Panc1 (cell line): ENCODE data around the gene SLC26A3.

Source experiments
- POLR2AphosphoS5 ChIP-seq: IDR thresholded peaks from 2 replicates; pipeline ENCODE4 v1.6.1; 2012; ENCODE audit warnings: mild to moderate bottlenecking, low read depth, low read length, moderate library complexity
- SIN3A ChIP-seq: IDR thresholded peaks from 2 replicates; pipeline ENCODE4 v1.6.1; 2012; ENCODE audit warnings: low read depth, mild to moderate bottlenecking, low read length, moderate library complexity, borderline replicate concordance; ENCODE audit not compliant: insufficient read depth
- TCF7L2 ChIP-seq: IDR thresholded peaks from 2 replicates; pipeline ENCODE4 v1.6.1; 2011; ENCODE audit warnings: mild to moderate bottlenecking, low read depth, low read length, inconsistent platforms
- TF ChIP-seq, protein P1 (sequence below): fragments of 450-650 bp; IDR thresholded peaks from 2 replicates; pipeline ENCODE4 v1.5.1; 2017; ENCODE audit warnings: mild to moderate bottlenecking
- TF ChIP-seq, protein P2 (sequence below), 2 experiments: IDR thresholded peaks; 2 replicates each; pipeline ENCODE4 v1.6.1; 2011 to 2012; ENCODE audit warnings: low read depth in 2 of 2, control low read depth in 1 of 2, low read length in 1 of 2, mild to moderate bottlenecking in 1 of 2, moderate library complexity in 1 of 2; ENCODE audit not compliant: insufficient read depth in 1 of 2

DNA sequence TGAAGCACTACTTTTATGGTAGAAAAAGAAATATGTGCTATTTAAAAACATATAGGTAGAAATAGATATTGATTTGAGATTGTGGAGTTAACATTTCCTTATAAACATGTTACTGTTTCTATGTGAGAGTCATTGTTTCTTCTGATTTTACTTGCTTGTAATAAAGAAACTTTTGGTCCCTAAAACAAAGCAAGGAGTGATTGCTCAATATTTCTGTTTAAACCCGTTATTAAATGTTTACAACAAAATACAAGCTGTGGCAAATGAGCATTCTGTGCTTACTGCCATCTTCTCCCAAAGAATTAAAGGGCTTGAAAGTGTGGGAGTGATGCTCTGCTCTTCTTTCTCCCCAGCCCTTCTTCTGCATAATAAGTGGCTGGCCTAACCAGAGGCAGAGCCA is 81.7 kb downstream of the SLC26A3 start:
- TF ChIP-seq, protein P1, sequence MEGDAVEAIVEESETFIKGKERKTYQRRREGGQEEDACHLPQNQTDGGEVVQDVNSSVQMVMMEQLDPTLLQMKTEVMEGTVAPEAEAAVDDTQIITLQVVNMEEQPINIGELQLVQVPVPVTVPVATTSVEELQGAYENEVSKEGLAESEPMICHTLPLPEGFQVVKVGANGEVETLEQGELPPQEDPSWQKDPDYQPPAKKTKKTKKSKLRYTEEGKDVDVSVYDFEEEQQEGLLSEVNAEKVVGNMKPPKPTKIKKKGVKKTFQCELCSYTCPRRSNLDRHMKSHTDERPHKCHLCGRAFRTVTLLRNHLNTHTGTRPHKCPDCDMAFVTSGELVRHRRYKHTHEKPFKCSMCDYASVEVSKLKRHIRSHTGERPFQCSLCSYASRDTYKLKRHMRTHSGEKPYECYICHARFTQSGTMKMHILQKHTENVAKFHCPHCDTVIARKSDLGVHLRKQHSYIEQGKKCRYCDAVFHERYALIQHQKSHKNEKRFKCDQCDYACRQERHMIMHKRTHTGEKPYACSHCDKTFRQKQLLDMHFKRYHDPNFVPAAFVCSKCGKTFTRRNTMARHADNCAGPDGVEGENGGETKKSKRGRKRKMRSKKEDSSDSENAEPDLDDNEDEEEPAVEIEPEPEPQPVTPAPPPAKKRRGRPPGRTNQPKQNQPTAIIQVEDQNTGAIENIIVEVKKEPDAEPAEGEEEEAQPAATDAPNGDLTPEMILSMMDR: no peak
- TF ChIP-seq POLR2AphosphoS5: no peak
- no peak for TF ChIP-seq SIN3A
- TF ChIP-seq TCF7L2: no peak
- TF ChIP-seq, protein P2, sequence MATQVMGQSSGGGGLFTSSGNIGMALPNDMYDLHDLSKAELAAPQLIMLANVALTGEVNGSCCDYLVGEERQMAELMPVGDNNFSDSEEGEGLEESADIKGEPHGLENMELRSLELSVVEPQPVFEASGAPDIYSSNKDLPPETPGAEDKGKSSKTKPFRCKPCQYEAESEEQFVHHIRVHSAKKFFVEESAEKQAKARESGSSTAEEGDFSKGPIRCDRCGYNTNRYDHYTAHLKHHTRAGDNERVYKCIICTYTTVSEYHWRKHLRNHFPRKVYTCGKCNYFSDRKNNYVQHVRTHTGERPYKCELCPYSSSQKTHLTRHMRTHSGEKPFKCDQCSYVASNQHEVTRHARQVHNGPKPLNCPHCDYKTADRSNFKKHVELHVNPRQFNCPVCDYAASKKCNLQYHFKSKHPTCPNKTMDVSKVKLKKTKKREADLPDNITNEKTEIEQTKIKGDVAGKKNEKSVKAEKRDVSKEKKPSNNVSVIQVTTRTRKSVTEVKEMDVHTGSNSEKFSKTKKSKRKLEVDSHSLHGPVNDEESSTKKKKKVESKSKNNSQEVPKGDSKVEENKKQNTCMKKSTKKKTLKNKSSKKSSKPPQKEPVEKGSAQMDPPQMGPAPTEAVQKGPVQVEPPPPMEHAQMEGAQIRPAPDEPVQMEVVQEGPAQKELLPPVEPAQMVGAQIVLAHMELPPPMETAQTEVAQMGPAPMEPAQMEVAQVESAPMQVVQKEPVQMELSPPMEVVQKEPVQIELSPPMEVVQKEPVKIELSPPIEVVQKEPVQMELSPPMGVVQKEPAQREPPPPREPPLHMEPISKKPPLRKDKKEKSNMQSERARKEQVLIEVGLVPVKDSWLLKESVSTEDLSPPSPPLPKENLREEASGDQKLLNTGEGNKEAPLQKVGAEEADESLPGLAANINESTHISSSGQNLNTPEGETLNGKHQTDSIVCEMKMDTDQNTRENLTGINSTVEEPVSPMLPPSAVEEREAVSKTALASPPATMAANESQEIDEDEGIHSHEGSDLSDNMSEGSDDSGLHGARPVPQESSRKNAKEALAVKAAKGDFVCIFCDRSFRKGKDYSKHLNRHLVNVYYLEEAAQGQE (IDR thresholded peaks at IDR 0.05; ENCODE audit: insufficient read depth in 1 of 2, low read depth in 2 of 2, low read length in 1 of 2): no peak
